ENCODE measurements around the gene PLAC8. TPM values are rescaled to one million over a fixed set of nuclear protein-coding genes. Genes with fewer than 3 reads are reported as not detected.
"Not testable (repeated sequence)": the region's sequence is repeated elsewhere in the genome, so short reads cannot be mapped to it uniquely, and the experiment has no call there.

Gene PLAC8
- total RNA-seq, 2 experiments from 2014 or later, result 193 to 198 TPM

- ChIA-PET CTCF (no interaction called here), POLR2A (no interaction called here)
- DNase-seq (no peak), ATAC-seq (no peak)
- no peaks in the 10 kb centered on the region for H3K9me3 Mint-ChIP-seq (ENCODE audit: insufficient read depth)
- no peak overlapping the region for H3K27ac Mint-ChIP-seq
- H3K4me1 Mint-ChIP-seq (ENCODE audit: low read depth), result no peaks in the 10 kb centered on the region
- no peaks in the 10 kb centered on the region for H3K27me3 Mint-ChIP-seq (ENCODE audit: low read depth)
- H3K36me3 Mint-ChIP-seq (ENCODE audit: low read depth), result peaks cover 42% of the 10 kb centered on the region
- no peak overlapping the region for H3K4me3 Mint-ChIP-seq
Measured at GRCh38 chr4:83065266-83065665, 49.3 kb downstream of the PLAC8 start.

- Mint-ChIP-seq H3K36me3 (ENCODE audit: low read depth) (peaks cover 34% of the 10 kb centered on the region), H3K27me3 (ENCODE audit: low read depth) (no peaks in the 10 kb centered on the region), H3K27ac (no peak overlapping the region), H3K9me3 (ENCODE audit: insufficient read depth) (no peaks in the 10 kb centered on the region), H3K4me3 (no peak overlapping the region), H3K4me1 (ENCODE audit: low read depth) (no peaks in the 10 kb centered on the region)
- ChIA-PET POLR2A (interaction anchor here (0.7 kb wide), 1 partner anchor 209 kb away, joined by 3 read pairs; no protein-coding TSS in a partner anchor), CTCF (interaction anchor here (1.0 to 1.9 kb wide), 4 partner anchors 12 to 222 kb away, joined by 3 to 6 read pairs (median 5); partner anchors contain the start of gene COQ2)
- DNase-seq (no peak), ATAC-seq (no peak)
Measured at GRCh38 chr4:83062739-83063138, 51.8 kb downstream of the PLAC8 start.

GRCh38 chr4:83054928-83055327, 59.6 kb downstream of the PLAC8 start:
- ChIA-PET POLR2A (no interaction called here), CTCF (interaction anchor here (1.0 to 7.5 kb wide), 8 partner anchors 20 to 227 kb away, joined by 3 to 47 read pairs (median 4); partner anchors contain the start of genes COPS4 and PLAC8)
- Mint-ChIP-seq H3K27me3 (ENCODE audit: low read depth) (no peaks in the 10 kb centered on the region), H3K9me3 (ENCODE audit: insufficient read depth) (no peaks in the 10 kb centered on the region), H3K4me3 (no peak overlapping the region), H3K36me3 (ENCODE audit: low read depth) (peaks cover 32% of the 10 kb centered on the region), H3K4me1 (ENCODE audit: low read depth) (no peaks in the 10 kb centered on the region), H3K27ac (no peak overlapping the region)
- peak; percentile 41 for DNase-seq
- ATAC-seq, result no peak

- CTCF ChIA-PET, result interaction anchor here (1.2 kb wide), 1 partner anchor 232 kb away, joined by 4 read pairs; no protein-coding TSS in a partner anchor
- POLR2A ChIA-PET; H3K9me3 Mint-ChIP-seq (ENCODE audit: insufficient read depth); ATAC-seq; DNase-seq; H3K27me3 Mint-ChIP-seq (ENCODE audit: low read depth); H3K4me3 Mint-ChIP-seq; H3K4me1 Mint-ChIP-seq (ENCODE audit: low read depth); H3K27ac Mint-ChIP-seq: not testable (repeated sequence)
- peaks cover 26% of the 10 kb centered on the region for H3K36me3 Mint-ChIP-seq (ENCODE audit: low read depth)
Measured at GRCh38 chr4:83048781-83049180, 65.7 kb downstream of the PLAC8 start.

- H3K27me3 Mint-ChIP-seq (ENCODE audit: low read depth), result no peaks in the 10 kb centered on the region
- ATAC-seq, result no peak
- DNase-seq, result no peak
- CTCF ChIA-PET, result interaction anchor here (0.9 to 1.1 kb wide), 2 partner anchors 235 to 237 kb away, joined by 3 read pairs; partner anchors contain the start of gene COQ2
- POLR2A ChIA-PET, result interaction anchor here (1.0 kb wide), 1 partner anchor 12 kb away, joined by 5 read pairs; the partner anchor contains the start of gene COPS4
- peaks cover 9% of the 10 kb centered on the region for H3K4me1 Mint-ChIP-seq (ENCODE audit: low read depth)
- H3K36me3 Mint-ChIP-seq (ENCODE audit: low read depth), result peaks cover 21% of the 10 kb centered on the region
- H3K9me3 Mint-ChIP-seq (ENCODE audit: insufficient read depth), result no peaks in the 10 kb centered on the region
- no peak overlapping the region for H3K27ac Mint-ChIP-seq
- H3K4me3 Mint-ChIP-seq, result no peak overlapping the region
Measured at GRCh38 chr4:83046693-83047473, 67.6 kb downstream of the PLAC8 start.

- Mint-ChIP-seq H3K27me3 (ENCODE audit: low read depth) (no peaks in the 10 kb centered on the region), H3K36me3 (ENCODE audit: low read depth) (peaks cover 15% of the 10 kb centered on the region), H3K9me3 (ENCODE audit: insufficient read depth) (no peaks in the 10 kb centered on the region), H3K4me1 (ENCODE audit: low read depth) (peaks cover 13% of the 10 kb centered on the region), H3K27ac (no peak overlapping the region), H3K4me3 (no peak overlapping the region)
- no peak for ATAC-seq
- ChIA-PET POLR2A (no interaction called here), CTCF (no interaction called here)
- no peak for DNase-seq
Measured at GRCh38 chr4:83043801-83044407, 70.6 kb downstream of the PLAC8 start.

GRCh38 chr4:83043157-83043556, 71.4 kb downstream of the PLAC8 start:
- H3K9me3 Mint-ChIP-seq (ENCODE audit: insufficient read depth); POLR2A ChIA-PET; H3K27ac Mint-ChIP-seq; ATAC-seq; H3K27me3 Mint-ChIP-seq (ENCODE audit: low read depth); CTCF ChIA-PET; DNase-seq; H3K4me3 Mint-ChIP-seq: not testable (repeated sequence)
- peaks cover 13% of the 10 kb centered on the region for H3K4me1 Mint-ChIP-seq (ENCODE audit: low read depth)
- H3K36me3 Mint-ChIP-seq (ENCODE audit: low read depth), result peaks cover 16% of the 10 kb centered on the region

GRCh38 chr4:83040269-83040668, 74.3 kb downstream of the PLAC8 start:
- ATAC-seq (no peak), DNase-seq (no peak)
- ChIA-PET CTCF (no interaction called here), POLR2A (no interaction called here)
- no peaks in the 10 kb centered on the region for H3K27me3 Mint-ChIP-seq (ENCODE audit: low read depth)
- H3K36me3 Mint-ChIP-seq (ENCODE audit: low read depth), result peaks cover 14% of the 10 kb centered on the region
- peaks cover 28% of the 10 kb centered on the region for H3K4me1 Mint-ChIP-seq (ENCODE audit: low read depth)
- no peak overlapping the region for H3K27ac Mint-ChIP-seq
- H3K9me3 Mint-ChIP-seq (ENCODE audit: insufficient read depth), result no peaks in the 10 kb centered on the region
- H3K4me3 Mint-ChIP-seq, result no peak overlapping the region

Other genes starting within 250 kb of the PLAC8 start
- gene SEC31A, start 223.6 kb downstream of the PLAC8 start, total RNA-seq, result 100 to 1,000 TPM; 111 to 113 TPM
- gene THAP9, start 214.0 kb downstream of the PLAC8 start, total RNA-seq, result 1 to 10 TPM; 3.1 to 3.3 TPM
- 10 to 100 TPM; 40.2 to 42.1 TPM for gene LIN54, start 103.9 kb downstream of the PLAC8 start, total RNA-seq
- 10 to 100 TPM; 33.7 to 34.6 TPM for gene COPS4, start 79.5 kb downstream of the PLAC8 start, total RNA-seq
- gene COQ2, start 170.1 kb upstream of the PLAC8 start, total RNA-seq, result 10 to 100 TPM; 21.3 to 21.9 TPM
- 10 to 100 TPM; 17.8 to 19.0 TPM for gene HPSE, start 220.1 kb upstream of the PLAC8 start, total RNA-seq